Vagina (tissue), 2 donors: ENCODE data around the gene PDXK. TPM values are rescaled to one million over a fixed set of nuclear protein-coding genes. Genes with fewer than 3 reads are reported as not detected.

Experiments
- DNase-seq, 2 donors: peaks; one replicate each; pipeline ENCODE4 v3.0.0-alpha.2; 2017; ENCODE audit errors: extremely low spot score in 2 of 2
- H3K27ac ChIP-seq: fragments of 200-600 bp; sonication (generic); one replicate; pipeline ENCODE4 v1.5.1; 2019
- H3K27me3 ChIP-seq: fragments of 200-600 bp; sonication (generic); one replicate; pipeline ENCODE4 v1.5.1; 2019
- H3K36me3 ChIP-seq, 2 donors: fragments of 200-600 bp; sonication (generic); one replicate each; pipeline ENCODE4 v1.5.1; 2017 to 2019
- H3K4me1 ChIP-seq: fragments of 200-600 bp; sonication (generic); one replicate; pipeline ENCODE4 v1.5.1; 2019
- H3K4me3 ChIP-seq, 2 donors: fragments of 200-600 bp; sonication (generic); 1 replicate in 1 of 2; 2 replicates in 1 of 2; pipeline ENCODE4 v1.5.1; 2016 to 2019
- H3K9me3 ChIP-seq: fragments of 200-600 bp; sonication (generic); one replicate; pipeline ENCODE4 v1.5.1; 2019
- POLR2A ChIP-seq, 2 donors: fragments of 450-650 bp; IDR thresholded peaks; one replicate each; pipeline ENCODE4 v1.6.1; 2017; ENCODE audit warnings: antibody characterized with exemption in 2 of 2, mild to moderate bottlenecking in 2 of 2, moderate library complexity in 2 of 2
- POLR2AphosphoS5 ChIP-seq, 2 donors: sonication (generic); formaldehyde crosslinking; IDR thresholded peaks; one replicate each; pipeline ENCODE4 v1.9.0; 2017; ENCODE audit warnings: antibody characterized with exemption in 2 of 2, mild to moderate bottlenecking in 2 of 2, low read depth in 1 of 2; ENCODE audit not compliant: insufficient read depth in 1 of 2
- intact Hi-C: fragments of 100-400 bp; cut with DNase I; formaldehyde crosslinking; loops from one replicate; pipeline ENCODE4 v1.15.1; 2023
- small RNA-seq: library from RNA; depleted of rRNA; stranded (forward); fragments of <200 nt; gene quantifications from one replicate; pipeline ENCODE3, GENCODE V24; 2016
- total RNA-seq: library from RNA; depleted of rRNA; stranded (reverse); fragments of >200 nt; gene quantifications from one replicate; pipeline ENCODE4 v1.2.3, GENCODE V29; 2016
- TF ChIP-seq, protein P1 (sequence below), 3 experiments: fragments of 450-650 bp in 2 of 3; fragments of 200-600 bp in 1 of 3; sonication (generic) in 1 of 3; IDR thresholded peaks; one replicate each; pipeline ENCODE4 v1.5.1; 2017 to 2019; ENCODE audit warnings: antibody characterized with exemption in 3 of 3, mild to moderate bottlenecking in 2 of 3, moderate library complexity in 2 of 3

The PDXK gene
- total RNA-seq, 1 donor from 2014 or later: 58.7 TPM

DNA sequence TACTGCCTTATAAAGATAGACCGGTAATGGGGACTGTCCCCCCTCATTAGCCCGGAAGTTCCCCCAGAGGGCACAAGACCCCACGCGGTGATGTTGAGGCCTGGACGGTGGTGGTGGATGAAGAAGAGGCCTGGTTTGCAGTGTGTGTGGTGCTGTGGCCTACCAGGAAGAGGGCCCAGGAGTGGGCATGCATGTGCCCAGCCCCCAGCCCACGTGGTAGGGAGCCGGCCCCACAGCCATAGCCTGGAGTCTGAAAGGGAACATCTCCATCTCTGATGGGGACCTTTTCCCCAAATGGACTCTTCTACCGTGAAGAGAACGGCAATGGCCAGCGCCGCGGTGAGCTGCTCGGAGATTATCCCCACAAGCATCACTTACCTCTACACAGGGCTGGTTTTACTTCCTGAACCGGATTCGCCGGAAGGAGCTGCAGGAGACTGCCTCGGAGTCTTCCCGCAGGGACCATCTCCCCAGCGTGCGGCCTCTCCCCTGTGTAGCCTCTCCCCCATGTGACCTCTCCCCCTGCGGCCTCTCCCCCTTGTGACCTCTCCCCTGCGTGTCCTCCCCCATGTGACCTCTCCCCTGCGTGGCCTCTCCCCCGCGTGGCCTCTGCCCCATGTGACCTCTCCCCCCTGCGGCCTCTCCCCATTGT lies 91.0 kb downstream of the PDXK start:
- no peak for DNase-seq
- no peaks in the 10 kb centered on the region for H3K9me3 ChIP-seq
- H3K36me3 ChIP-seq: no peaks in the 10 kb centered on the region
- no peak for TF ChIP-seq POLR2AphosphoS5 (IDR thresholded peaks at IDR 0.05; ENCODE audit: insufficient read depth in 1 of 2, low read depth in 1 of 2)
- no peak for TF ChIP-seq POLR2A (IDR thresholded peaks at IDR 0.05)
- TF ChIP-seq, protein P1, sequence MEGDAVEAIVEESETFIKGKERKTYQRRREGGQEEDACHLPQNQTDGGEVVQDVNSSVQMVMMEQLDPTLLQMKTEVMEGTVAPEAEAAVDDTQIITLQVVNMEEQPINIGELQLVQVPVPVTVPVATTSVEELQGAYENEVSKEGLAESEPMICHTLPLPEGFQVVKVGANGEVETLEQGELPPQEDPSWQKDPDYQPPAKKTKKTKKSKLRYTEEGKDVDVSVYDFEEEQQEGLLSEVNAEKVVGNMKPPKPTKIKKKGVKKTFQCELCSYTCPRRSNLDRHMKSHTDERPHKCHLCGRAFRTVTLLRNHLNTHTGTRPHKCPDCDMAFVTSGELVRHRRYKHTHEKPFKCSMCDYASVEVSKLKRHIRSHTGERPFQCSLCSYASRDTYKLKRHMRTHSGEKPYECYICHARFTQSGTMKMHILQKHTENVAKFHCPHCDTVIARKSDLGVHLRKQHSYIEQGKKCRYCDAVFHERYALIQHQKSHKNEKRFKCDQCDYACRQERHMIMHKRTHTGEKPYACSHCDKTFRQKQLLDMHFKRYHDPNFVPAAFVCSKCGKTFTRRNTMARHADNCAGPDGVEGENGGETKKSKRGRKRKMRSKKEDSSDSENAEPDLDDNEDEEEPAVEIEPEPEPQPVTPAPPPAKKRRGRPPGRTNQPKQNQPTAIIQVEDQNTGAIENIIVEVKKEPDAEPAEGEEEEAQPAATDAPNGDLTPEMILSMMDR (IDR thresholded peaks at IDR 0.05): no peak
- intact Hi-C loops: loop anchor here (5.0 to 10.0 kb wide), 3 partner anchors 55 to 505 kb away; no protein-coding TSS in a partner anchor
- peaks cover 53% of the 10 kb centered on the region for H3K4me1 ChIP-seq
- no peak overlapping the region for H3K27ac ChIP-seq
- no peaks in the 10 kb centered on the region for H3K27me3 ChIP-seq
- no peak overlapping the region for H3K4me3 ChIP-seq

DNA sequence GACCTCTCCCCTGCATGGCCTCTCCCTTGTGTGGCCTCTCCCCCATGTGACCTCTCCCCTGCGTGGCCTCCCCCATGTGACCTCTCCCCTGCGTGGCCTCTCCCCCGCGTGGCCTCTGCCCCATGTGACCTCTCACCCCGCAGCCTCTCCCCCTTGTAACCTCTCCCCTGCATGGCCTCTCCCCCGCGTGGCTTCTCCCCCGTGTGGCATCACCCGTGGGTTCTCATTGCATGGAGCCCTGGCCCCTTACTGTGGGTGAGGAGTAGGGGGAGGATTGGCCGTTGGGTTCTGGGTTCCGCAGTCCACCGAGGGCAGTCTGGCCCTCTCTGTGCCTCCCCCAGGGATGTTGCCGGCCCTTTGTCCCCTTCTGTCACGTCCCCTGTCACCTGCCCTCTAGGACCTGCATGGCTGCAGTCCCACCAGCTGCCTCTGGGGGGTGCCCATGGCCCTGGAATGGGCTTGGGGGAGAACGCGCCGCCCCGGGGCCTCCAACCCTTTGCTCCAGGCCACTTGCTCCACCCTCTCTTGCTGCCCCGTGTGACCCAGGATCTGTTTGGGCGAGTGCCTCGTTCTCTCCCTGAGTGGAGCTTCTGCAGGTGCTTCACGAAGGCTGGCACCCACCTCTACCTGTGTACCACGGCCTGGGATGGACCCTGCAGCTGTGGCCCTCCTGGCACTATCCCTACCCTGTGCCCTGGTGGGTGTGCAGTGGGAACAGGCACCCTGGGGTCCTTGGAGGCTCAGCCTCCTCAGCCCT lies 91.8 kb downstream of the PDXK start:
- H3K27me3 ChIP-seq: no peaks in the 10 kb centered on the region
- intact Hi-C loops: loop anchor here (5.0 kb wide), 1 partner anchor 167 kb away; no protein-coding TSS in a partner anchor
- no peak for DNase-seq
- H3K27ac ChIP-seq: peak overlapping the region; percentile 60
- peaks cover 53% of the 10 kb centered on the region for H3K4me1 ChIP-seq
- no peaks in the 10 kb centered on the region for H3K36me3 ChIP-seq
- H3K9me3 ChIP-seq: no peaks in the 10 kb centered on the region
- no peak for TF ChIP-seq POLR2A (IDR thresholded peaks at IDR 0.05)
- TF ChIP-seq, protein P1 (IDR thresholded peaks at IDR 0.05): peak; percentile 73 to 89 (median 87)
- peak overlapping the region in 1 of 2 donors; percentile 27 for H3K4me3 ChIP-seq

DNA sequence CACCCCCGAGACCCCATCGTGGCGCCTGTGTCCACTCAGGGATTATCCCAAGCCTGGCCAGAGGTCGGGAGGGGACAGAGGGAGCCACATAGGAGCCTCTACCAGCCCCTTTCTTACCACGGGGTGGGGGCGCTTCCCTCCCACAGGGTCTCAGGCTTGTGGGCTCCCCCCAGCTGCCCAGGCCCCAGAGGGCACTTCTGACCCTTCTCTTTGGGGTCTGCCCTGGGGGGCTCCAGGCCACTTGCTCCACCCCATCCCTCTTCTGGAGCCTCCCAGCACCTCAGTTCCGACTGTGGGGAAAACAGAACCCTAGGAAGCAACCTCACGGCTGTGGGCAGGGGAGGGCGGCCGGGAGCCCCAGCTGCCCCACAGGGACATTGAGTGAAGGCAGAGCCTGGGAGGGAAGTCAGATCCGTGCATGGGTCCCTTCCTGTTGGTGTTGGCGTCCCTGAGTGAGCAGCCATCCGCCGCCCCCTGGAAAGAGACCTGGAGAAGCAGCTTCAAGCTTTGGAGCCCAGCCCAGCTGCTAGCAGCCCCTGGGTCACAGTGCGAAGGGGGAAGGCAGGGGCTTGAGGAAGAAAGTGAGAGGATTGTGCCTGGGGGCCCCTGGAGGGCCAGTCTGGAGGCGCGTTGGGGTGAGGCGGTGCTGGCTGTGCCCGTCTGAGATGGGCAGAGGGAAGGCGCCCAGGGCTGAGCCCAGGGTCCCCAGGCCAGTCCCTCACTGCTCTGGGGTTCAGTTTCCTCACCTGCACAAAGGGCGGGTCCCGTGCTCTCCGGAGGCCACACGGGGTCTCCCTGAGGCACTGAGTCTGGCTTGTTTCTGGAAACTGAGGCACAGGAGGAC lies 92.6 kb downstream of the PDXK start:
- peak overlapping the region in 1 of 2 donors; percentile 27 for H3K4me3 ChIP-seq
- peaks cover 53% of the 10 kb centered on the region for H3K4me1 ChIP-seq
- no peaks in the 10 kb centered on the region for H3K27me3 ChIP-seq
- no peaks in the 10 kb centered on the region for H3K36me3 ChIP-seq
- TF ChIP-seq POLR2AphosphoS5 (IDR thresholded peaks at IDR 0.05; ENCODE audit: insufficient read depth in 1 of 2, low read depth in 1 of 2): no peak
- no peak for TF ChIP-seq POLR2A (IDR thresholded peaks at IDR 0.05)
- TF ChIP-seq, protein P1 (IDR thresholded peaks at IDR 0.05): no peak
- intact Hi-C loops: loop anchor here (5.0 kb wide), 1 partner anchor 166 kb away; no protein-coding TSS in a partner anchor
- H3K9me3 ChIP-seq: no peaks in the 10 kb centered on the region
- peak overlapping the region; percentile 60 for H3K27ac ChIP-seq
- no peak for DNase-seq

Small RNA genes lying within 50 kb of the gene (small RNA-seq; reads per million reads assigned to genes)
- gene AP001052.1: not detected

Other genes with a start within 250 kb of the PDXK start
- 2.7 TPM for gene HSF2BP, start 59.6 kb upstream of the PDXK start, total RNA-seq
- gene RRP1B, start 59.6 kb upstream of the PDXK start, total RNA-seq: 18.9 TPM
- 173 TPM for gene CSTB, start 57.2 kb downstream of the PDXK start, total RNA-seq
- 18.2 TPM for gene RRP1, start 70.4 kb downstream of the PDXK start, total RNA-seq
- 34.4 TPM for gene AGPAT3, start 146.1 kb downstream of the PDXK start, total RNA-seq